Purkinje cell (primary cell): Measurements from ENCODE around the gene PCGF6. TPM values are rescaled to one million over a fixed set of nuclear protein-coding genes. Genes with fewer than 3 reads are reported as not detected.

Source experiments
- polyA plus RNA-seq: library from polyadenylated mRNA; unstranded; fragments of >200 nt; fragmentation: Nextera tagmentation; gene quantifications from 2 replicates; pipeline ENCODE4 v1.2.1, GENCODE V29; 2014

The PCGF6 gene
- 2.3 and 3.4 TPM in 2 replicates for polyA plus RNA-seq

GRCh38 chr10:103350517-103351260 is at the start of gene PCGF6:
TSS of gene PCGF6 (minus strand) at chr10:103351140. CDS start at chr10:103351066, 74 bp downstream.

GRCh38 chr10:103396067-103396788 is 45.3 kb upstream of the PCGF6 start, which contains the start of the genes ATP5MK and PDCD11:
TSS of gene ATP5MK (minus strand) at chr10:103396475. CDS start at chr10:103392457, 4,018 bp downstream.
TSS of gene PDCD11 (plus strand) at chr10:103396626. CDS start at chr10:103398427, 1,801 bp downstream.

GRCh38 chr10:103367782-103368518 is 17.0 kb upstream of the PCGF6 start, which contains the start of gene TAF5:
TSS of gene TAF5 (plus strand) at chr10:103367976. CDS start at chr10:103367990, 14 bp downstream.

DNA sequence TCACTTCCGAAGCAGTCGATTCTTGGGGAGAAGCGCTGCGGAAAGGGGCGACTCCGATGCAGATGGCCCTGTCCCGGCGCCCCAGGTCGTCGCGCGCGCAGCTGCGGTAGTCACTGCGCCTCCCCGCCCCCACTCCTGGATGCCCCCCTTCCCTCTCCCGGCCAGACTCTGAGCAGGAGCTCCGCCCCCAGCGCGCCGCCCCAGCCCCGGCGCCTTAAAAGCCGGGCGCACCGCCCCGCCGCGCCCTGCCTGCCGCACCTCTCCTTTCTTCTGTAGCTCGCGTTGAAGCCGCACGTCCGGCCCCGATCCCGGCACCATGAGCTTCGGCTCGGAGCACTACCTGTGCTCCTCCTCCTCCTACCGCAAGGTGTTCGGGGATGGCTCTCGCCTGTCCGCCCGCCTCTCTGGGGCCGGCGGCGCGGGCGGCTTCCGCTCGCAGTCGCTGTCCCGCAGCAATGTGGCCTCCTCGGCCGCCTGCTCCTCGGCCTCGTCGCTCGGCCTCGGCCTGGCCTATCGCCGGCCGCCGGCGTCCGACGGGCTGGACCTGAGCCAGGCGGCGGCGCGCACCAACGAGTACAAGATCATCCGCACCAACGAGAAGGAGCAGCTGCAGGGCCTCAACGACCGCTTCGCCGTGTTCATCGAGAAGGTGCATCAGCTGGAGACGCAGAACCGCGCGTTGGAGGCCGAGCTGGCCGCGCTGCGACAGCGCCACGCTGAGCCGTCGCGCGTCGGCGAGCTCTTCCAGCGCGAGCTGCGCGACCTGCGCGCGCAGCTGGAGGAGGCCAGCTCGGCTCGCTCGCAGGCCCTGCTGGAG is 73.8 kb downstream of the PCGF6 start, which contains the start of gene INA:
Gene INA (plus strand): TSS at position 243 of the 817 bp plus-strand sequence. CDS start 74 bp downstream, at position 317.

Other genes with a start within 250 kb of the PCGF6 start
- 18.8 and 34.7 TPM in 2 replicates for gene NT5C2, start 157.9 kb downstream of the PCGF6 start, polyA plus RNA-seq
- not detected in 2 replicates for gene RPEL1, start 105.3 kb downstream of the PCGF6 start, polyA plus RNA-seq
- gene INA, start 74.0 kb downstream of the PCGF6 start, polyA plus RNA-seq, result 332 and 395 TPM in 2 replicates
- 2.5 and 6.7 TPM in 2 replicates for gene TAF5, start 16.8 kb upstream of the PCGF6 start, polyA plus RNA-seq
- 1,761 and 1,943 TPM in 2 replicates for gene ATP5MK, start 45.3 kb upstream of the PCGF6 start, polyA plus RNA-seq
- gene PDCD11, start 45.5 kb upstream of the PCGF6 start, polyA plus RNA-seq, result 6.7 and 10.1 TPM in 2 replicates
- gene CALHM2, start 101.2 kb upstream of the PCGF6 start, polyA plus RNA-seq, result 0.22 TPM in 1 of 2 replicates, not detected in the other
- 0.40 TPM in 1 of 2 replicates, not detected in the other for gene CALHM1, start 107.8 kb upstream of the PCGF6 start, polyA plus RNA-seq
- gene CALHM3, start 128.1 kb upstream of the PCGF6 start, polyA plus RNA-seq, result not detected in 2 replicates
- 0.63 and 1.5 TPM in 2 replicates for gene NEURL1, start 142.6 kb upstream of the PCGF6 start, polyA plus RNA-seq